HepG2 (cell line): Measurements from ENCODE around the gene CARMIL3. TPM values are rescaled to one million over a fixed set of nuclear protein-coding genes. Genes with fewer than 3 reads are reported as not detected.

Experiments
- ADNP ChIP-seq: sonication (generic); formaldehyde crosslinking; IDR thresholded peaks from 2 replicates; pipeline ENCODE4 v1.4.0; 2020; ENCODE audit warnings: missing genetic modification reagents
- AGO1 ChIP-seq: fragments of 200-400 bp; formaldehyde crosslinking; IDR thresholded peaks from 2 replicates; pipeline ENCODE4 v1.6.1; 2017; ENCODE audit warnings: mild to moderate bottlenecking, low read depth, low read length, moderate library complexity; ENCODE audit not compliant: poor library complexity, severe bottlenecking
- ARID4A ChIP-seq: sonication (generic); formaldehyde crosslinking; IDR thresholded peaks from 2 replicates; pipeline ENCODE4 v1.5.0; 2020; ENCODE audit warnings: mild to moderate bottlenecking, missing genetic modification reagents, borderline replicate concordance
- E2F2 ChIP-seq: sonication (generic); formaldehyde crosslinking; IDR thresholded peaks from 2 replicates; pipeline ENCODE4 v1.4.0; 2020; ENCODE audit warnings: missing genetic modification reagents, borderline replicate concordance
- FOSL2 ChIP-seq: sonication (generic); formaldehyde crosslinking; IDR thresholded peaks from 2 replicates; pipeline ENCODE4 v1.4.0; 2020; ENCODE audit warnings: missing genetic modification reagents
- GMEB1 ChIP-seq: sonication (generic); formaldehyde crosslinking; IDR thresholded peaks from 2 replicates; pipeline ENCODE4 v1.5.1; 2020; ENCODE audit warnings: missing genetic modification reagents, mild to moderate bottlenecking, borderline replicate concordance
- IRF1 ChIP-seq: sonication (generic); formaldehyde crosslinking; IDR thresholded peaks from 2 replicates; pipeline ENCODE4 v1.4.0; 2020; ENCODE audit warnings: low read depth, mild to moderate bottlenecking, missing genetic modification reagents
- RARG ChIP-seq: sonication (generic); formaldehyde crosslinking; IDR thresholded peaks from 2 replicates; pipeline ENCODE4 v1.4.0; 2020; ENCODE audit warnings: low read depth, mild to moderate bottlenecking, missing genetic modification reagents
- SIN3B ChIP-seq: fragments of 150-350 bp; IDR thresholded peaks from 2 replicates; pipeline ENCODE4 v1.6.1; 2014; ENCODE audit warnings: low read length
- SOX5 ChIP-seq: IDR thresholded peaks from 2 replicates; pipeline ENCODE4 v1.6.1; 2016; ENCODE audit warnings: borderline replicate concordance
- TEAD3 ChIP-seq: optimal IDR thresholded peaks from 2 replicates; pipeline ENCODE3; 2016; ENCODE audit warnings: borderline replicate concordance
- XRCC5 ChIP-seq: fragments of 200-400 bp; formaldehyde crosslinking; optimal IDR thresholded peaks from 2 replicates; pipeline ENCODE3; 2017; ENCODE audit warnings: mild to moderate bottlenecking, low read length
- ZFAT ChIP-seq: sonication (generic); formaldehyde crosslinking; conservative IDR thresholded peaks from 2 replicates; pipeline ENCODE4 v1.8.1; 2023; ENCODE audit warnings: missing genetic modification reagents, inconsistent platforms
- ZNF17 ChIP-seq: sonication (generic); formaldehyde crosslinking; IDR thresholded peaks from 2 replicates; pipeline ENCODE4 v1.5.0; 2020; ENCODE audit warnings: mild to moderate bottlenecking, missing genetic modification reagents
- ZNF275 ChIP-seq: sonication (generic); formaldehyde crosslinking; IDR thresholded peaks from 2 replicates; pipeline ENCODE4 v1.8.0; 2022; ENCODE audit warnings: missing genetic modification reagents, mild to moderate bottlenecking, inconsistent platforms, borderline replicate concordance
- ZNF292 ChIP-seq: sonication (generic); formaldehyde crosslinking; IDR thresholded peaks from 2 replicates; pipeline ENCODE4 v1.8.1; 2022; ENCODE audit warnings: mild to moderate bottlenecking, low read depth, missing genetic modification reagents, borderline replicate concordance
- ZNF446 ChIP-seq: sonication (generic); formaldehyde crosslinking; IDR thresholded peaks from 2 replicates; pipeline ENCODE4 v1.5.0; 2020; ENCODE audit warnings: mild to moderate bottlenecking, missing genetic modification reagents
- ZSCAN29 ChIP-seq: sonication (generic); formaldehyde crosslinking; conservative IDR thresholded peaks from 2 replicates; pipeline ENCODE4 v1.4.0; 2020; ENCODE audit warnings: mild to moderate bottlenecking, missing genetic modification reagents
- ZZZ3 ChIP-seq: sonication (generic); formaldehyde crosslinking; IDR thresholded peaks from 2 replicates; pipeline ENCODE4 v1.4.0; 2020; ENCODE audit warnings: missing genetic modification reagents, mild to moderate bottlenecking, borderline replicate concordance
- polyA plus RNA-seq, 8 experiments: library from polyadenylated mRNA; depleted of rRNA in 3 of 8; stranded (reverse) in 7 of 8; unstranded in 1 of 8; fragments of >200 nt; fragmentation: Illumina TruSeq in 4 of 8; extraction: Trizol in 4 of 8; gene quantifications; 2 replicates each; pipeline versions ENCODE4 v1.2.1 to v1.2.3, GENCODE V29; 2011 to 2016; ENCODE audit warnings: low read depth in 4 of 8, missing spikeins in 1 of 8, mixed read lengths in 1 of 8; ENCODE audit not compliant: insufficient read depth in 1 of 8
- total RNA-seq, 5 experiments: library from RNA; depleted of rRNA; stranded (reverse); fragments of >200 nt; fragmentation: Illumina TruSeq; extraction: Trizol; gene quantifications; 2 replicates each; pipeline ENCODE4 v1.2.3, GENCODE V29; 2016; ENCODE audit warnings: low read depth in 1 of 5

Gene CARMIL3
- total and polyA plus RNA-seq, 2 of the 13 experiments (the other 11 are each of a cell fraction or from before 2014, with no cell fraction given), result 0.27 to 0.55 TPM

- TF ChIP-seq IRF1 (CRISPR knock-in tag), result no peak
- no peak for TF ChIP-seq SIN3B
- TF ChIP-seq E2F2 (CRISPR knock-in tag), result 0 out of 2 replicates have a peak, but pooled peaks have one; percentile 12
- no peak for TF ChIP-seq ZFAT (CRISPR knock-in tag)
- peak; percentile 70 for TF ChIP-seq AGO1
- TF ChIP-seq GMEB1 (CRISPR knock-in tag), result 0 out of 2 replicates have a peak, but pooled peaks have one; percentile 0
- TF ChIP-seq SOX5 (CRISPR knock-in tag), result no peak
- TF ChIP-seq FOSL2 (CRISPR knock-in tag), result 0 out of 2 replicates have a peak, but pooled peaks have one; percentile 24
- 0 out of 2 replicates have a peak, but pooled peaks have one; percentile 23 for TF ChIP-seq ZNF275
- TF ChIP-seq TEAD3, result no peak
- no peak for TF ChIP-seq ARID4A (CRISPR knock-in tag)
- TF ChIP-seq RARG (CRISPR knock-in tag), result no peak
- no peak for TF ChIP-seq XRCC5
- TF ChIP-seq ZNF17, result no peak
- TF ChIP-seq ZZZ3 (CRISPR knock-in tag), result no peak
- no peak for TF ChIP-seq ADNP (CRISPR knock-in tag)
- peak; percentile 37; the same call in 1 of the 2 replicates for TF ChIP-seq ZNF292 (CRISPR knock-in tag)
- TF ChIP-seq ZSCAN29 (CRISPR knock-in tag), result no peak
- no peak for TF ChIP-seq ZNF446 (CRISPR knock-in tag)
These were observed 1.1 kb downstream of the CARMIL3 start (continued) for GRCh38 chr14:24052656-24053547.
